Measurements from ENCODE around the gene MORN5.

The MORN5 gene

DNA sequence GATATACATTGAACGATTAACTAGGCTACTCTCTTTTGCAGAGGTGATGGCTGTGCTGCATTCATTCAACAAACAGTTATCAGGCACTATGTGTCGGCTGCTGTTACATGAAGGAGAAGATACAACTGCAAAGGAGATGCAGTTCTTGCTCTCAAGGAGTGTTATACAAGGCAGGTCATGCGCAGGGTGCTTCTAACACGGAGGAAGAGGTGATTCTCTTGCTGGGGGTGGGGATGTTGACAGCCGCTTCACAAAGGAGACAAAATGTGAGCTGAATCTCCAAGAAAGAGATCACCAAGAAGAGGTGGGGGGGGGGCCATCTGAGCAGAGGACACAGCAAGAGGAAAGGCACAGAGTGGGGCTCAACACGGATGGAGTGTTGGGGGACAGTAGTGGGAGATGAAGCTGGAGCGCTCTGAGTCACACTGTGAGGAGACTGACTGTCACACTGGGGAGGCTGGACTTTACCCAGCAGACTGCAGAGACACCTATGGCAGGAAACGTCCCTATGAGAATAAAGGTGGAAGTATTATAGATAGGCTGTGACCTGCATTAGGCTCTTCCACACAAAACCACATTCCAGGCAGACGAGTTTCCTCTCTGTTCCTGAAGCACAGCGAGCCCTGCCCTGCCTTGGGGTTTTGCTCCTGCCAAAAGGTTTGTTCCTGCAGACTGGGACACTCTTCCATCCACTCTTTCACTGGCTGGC is 21.0 kb upstream of the MORN5 start:
- no peak overlapping the region for H3K27ac ChIP-seq
- TF ChIP-seq, protein P1, sequence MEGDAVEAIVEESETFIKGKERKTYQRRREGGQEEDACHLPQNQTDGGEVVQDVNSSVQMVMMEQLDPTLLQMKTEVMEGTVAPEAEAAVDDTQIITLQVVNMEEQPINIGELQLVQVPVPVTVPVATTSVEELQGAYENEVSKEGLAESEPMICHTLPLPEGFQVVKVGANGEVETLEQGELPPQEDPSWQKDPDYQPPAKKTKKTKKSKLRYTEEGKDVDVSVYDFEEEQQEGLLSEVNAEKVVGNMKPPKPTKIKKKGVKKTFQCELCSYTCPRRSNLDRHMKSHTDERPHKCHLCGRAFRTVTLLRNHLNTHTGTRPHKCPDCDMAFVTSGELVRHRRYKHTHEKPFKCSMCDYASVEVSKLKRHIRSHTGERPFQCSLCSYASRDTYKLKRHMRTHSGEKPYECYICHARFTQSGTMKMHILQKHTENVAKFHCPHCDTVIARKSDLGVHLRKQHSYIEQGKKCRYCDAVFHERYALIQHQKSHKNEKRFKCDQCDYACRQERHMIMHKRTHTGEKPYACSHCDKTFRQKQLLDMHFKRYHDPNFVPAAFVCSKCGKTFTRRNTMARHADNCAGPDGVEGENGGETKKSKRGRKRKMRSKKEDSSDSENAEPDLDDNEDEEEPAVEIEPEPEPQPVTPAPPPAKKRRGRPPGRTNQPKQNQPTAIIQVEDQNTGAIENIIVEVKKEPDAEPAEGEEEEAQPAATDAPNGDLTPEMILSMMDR (conservative IDR thresholded peaks at IDR 0.05), result no peak

DNA sequence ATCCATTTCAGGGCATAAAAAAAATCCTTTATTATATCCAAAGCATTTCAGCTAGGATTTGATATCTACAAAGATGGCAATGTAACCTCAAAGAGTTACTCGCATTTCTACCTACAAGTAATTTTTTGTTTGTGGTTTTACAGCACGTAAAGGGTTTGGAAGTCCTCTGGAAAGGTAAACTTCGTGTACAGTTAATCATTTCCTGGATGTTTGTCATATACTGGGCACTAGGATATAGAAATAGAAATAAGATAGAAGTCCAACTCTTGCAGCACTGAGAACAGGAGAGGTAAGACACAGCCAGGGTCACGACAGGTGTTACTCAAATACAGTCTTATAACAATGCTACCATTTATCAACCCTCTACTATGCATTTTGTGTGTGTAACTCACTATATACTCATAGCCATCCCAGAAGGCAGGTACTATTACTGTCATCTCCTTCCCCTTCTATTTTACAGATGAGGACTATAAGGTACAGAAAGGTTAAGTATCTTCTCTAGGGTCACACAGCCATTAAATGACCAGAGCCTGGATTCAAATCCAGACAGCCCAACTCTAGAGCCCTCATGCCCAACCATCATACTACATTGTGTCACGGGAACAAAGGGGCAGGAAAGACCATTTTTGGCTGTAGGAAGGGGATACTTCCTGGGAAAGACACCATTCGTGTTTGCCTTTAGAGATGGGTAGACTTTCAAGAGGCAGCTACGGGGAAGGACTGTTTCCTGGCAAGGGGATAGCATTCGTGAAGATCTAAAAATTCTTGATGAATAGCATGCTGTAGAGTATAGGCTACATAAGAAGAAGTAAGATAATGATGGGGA is 19.1 kb upstream of the MORN5 start:
- H3K27ac ChIP-seq, result no peak overlapping the region
- TF ChIP-seq, protein P1 (conservative IDR thresholded peaks at IDR 0.05), result no peak

DNA sequence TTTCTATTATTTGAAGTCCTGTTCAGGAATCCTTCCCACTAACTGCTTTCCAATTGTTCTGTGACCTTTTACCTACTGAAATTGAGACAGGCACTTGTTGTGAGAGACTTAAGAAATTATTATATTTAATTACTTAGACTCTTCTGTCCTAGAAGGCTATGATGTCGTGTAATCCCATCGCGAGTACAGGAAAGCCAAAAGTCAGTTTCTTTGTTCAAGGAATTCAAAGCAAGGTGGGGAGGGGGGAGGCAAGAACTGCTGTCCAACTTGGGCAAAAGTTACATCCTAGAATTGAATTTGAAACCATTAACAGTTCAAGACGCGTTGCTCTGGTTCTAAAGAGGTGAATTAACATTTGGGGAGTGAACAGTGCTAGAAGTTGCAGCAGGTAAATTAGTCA is 18.0 kb upstream of the MORN5 start:
- H3K27ac ChIP-seq, result no peak overlapping the region

DNA sequence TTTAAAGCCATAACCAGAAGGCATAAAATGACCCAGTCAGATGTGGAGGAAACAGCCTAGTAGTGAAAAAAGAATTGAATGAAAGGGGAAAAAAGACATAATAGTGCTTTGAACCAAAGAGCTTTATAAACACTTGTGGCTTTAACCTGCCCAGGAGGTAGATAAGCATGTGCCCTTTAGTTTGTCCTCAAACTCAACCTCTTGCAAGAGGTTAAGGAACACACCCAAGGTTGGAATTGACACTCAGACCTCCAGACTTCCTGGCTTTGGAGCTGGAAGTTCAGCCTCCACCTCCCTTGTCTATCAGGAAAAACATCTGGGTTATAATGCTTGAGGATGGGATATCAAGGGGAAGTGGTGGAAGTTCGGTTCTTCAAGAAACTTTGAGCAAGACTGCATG is 16.4 kb upstream of the MORN5 start:
- TF ChIP-seq, protein P1 (conservative IDR thresholded peaks at IDR 0.05), result no peak
- no peak overlapping the region for H3K27ac ChIP-seq

More for the DNA sequence above, 18.0 kb upstream of the MORN5 start:
- TF ChIP-seq, protein P1 (conservative IDR thresholded peaks at IDR 0.05), result no peak

DNA sequence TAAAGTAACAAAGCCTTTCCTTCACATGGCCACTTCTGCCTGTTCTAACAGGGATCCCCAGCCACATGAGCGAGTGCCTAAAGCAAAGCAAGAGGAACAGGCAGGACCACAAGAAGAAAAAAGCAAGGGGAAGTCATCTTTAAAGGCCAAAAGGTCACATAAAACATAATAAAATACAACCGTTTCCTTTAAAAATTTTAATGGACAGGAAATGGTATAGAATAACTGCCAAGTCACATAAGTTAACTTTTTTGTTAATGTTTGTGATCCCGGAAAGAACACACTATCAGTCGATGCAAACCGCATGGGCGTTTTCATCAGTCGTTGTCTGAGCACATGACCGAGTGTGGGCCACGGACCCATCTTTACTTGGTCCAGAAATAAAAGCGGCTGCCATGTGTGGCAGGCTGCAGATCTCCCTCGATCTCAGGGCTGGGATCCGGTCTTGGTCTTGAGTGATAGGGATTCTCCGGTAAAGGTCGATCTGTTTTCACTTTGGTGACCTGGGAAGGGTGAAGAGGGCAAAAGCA is 15.8 kb upstream of the MORN5 start:
- TF ChIP-seq, protein P1 (conservative IDR thresholded peaks at IDR 0.05), result no peak
- no peak overlapping the region for H3K27ac ChIP-seq

DNA sequence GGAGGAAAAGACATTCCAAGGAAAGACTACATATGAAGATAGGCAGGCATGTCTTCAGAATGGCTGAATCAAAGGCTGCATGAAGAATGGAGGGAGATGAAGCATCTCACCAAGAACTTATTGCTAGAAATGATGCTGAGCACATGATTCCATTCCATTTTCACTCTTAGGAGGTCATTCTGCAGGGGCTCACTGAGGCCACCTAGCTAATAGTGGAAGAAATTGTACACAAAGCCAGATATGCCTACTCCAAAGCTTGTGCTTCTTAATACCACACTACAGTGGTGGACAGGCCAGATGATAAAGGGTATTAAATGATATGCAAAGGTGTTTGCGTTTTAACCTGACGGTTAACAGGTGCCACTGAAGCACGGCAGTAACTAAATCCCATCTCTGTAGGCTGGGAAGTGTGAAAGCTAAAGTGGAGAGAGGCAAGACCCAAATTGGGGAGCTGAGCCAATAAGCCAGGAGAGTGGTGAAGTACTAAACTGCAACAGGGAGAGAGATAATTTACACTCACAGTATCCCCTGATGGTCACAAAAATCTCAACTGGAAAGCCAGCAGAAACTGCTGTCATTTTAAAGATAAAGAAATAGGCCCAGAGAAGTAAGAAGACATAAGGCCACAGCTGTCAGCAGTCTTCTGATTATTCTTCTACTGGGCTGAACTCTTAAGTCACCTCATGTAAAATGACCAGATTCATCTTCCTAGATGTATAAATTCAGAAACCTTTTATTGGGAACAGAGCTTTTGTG is 14.7 kb upstream of the MORN5 start:
- TF ChIP-seq, protein P1 (conservative IDR thresholded peaks at IDR 0.05), result peak; percentile 57
- no peak overlapping the region for H3K27ac ChIP-seq

DNA sequence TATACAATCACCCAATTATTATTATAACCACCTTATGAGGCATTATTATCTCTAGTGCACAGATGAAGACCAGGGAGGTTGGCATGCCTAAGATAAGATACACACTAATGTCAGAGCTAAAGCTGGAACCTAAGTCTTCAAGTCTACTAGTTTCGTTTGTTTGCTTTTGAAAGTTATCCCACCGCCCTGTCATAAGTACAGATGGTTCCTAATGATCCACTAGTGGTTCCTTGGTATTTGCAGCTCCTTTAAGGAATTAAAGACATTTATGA is 14.2 kb upstream of the MORN5 start:
- TF ChIP-seq, protein P1 (conservative IDR thresholded peaks at IDR 0.05), result no peak
- no peak overlapping the region for H3K27ac ChIP-seq

All from VCaP (cell line).